Measurements from ENCODE around the gene KCNJ1. TPM values are rescaled to one million over a fixed set of nuclear protein-coding genes. Genes with fewer than 3 reads are reported as not detected.

The KCNJ1 gene
- total and polyA plus RNA-seq, 9 of the 15 experiments (the other 6 are each of a cell fraction or from before 2014, with no cell fraction given): not detected

GRCh38 chr11:128900468-128900867, 33.4 kb upstream of the KCNJ1 start:
- CTCF ChIA-PET (ENCODE audit: low intra/inter-chr PET ratio): no interaction called here
- Histone ChIP-seq H4K20me1 (replicated peaks; ENCODE audit: control insufficient read depth, insufficient read depth, low read length) (no peaks in the 10 kb centered on the region; the same call in 1 of the 2 replicates), H2AFZ (ENCODE audit: low read depth, low read length) (no peak overlapping the region), H3K36me3 (ENCODE audit: control insufficient read depth, insufficient read depth, low read length) (no peaks in the 10 kb centered on the region), H3K9me3 (replicated peaks; ENCODE audit: control insufficient read depth, insufficient read depth, low read depth, low read length) (no peaks in the 10 kb centered on the region), H3K27me3 (ENCODE audit: control insufficient read depth in 2 of 2, insufficient read depth in 2 of 2, low read length in 2 of 2) (peaks cover 11 to 36% of the 10 kb centered on the region in 2 experiments; a peak in 4 of 5 replicates), H3K9ac (ENCODE audit: insufficient read depth in 1 of 2, low read depth in 2 of 2, low read length in 2 of 2) (no peak overlapping the region), H3K4me2 (ENCODE audit: insufficient read depth, low read length) (no peak overlapping the region), H3K4me3 (no peak overlapping the region), H3K79me2 (ENCODE audit: control insufficient read depth, insufficient read depth, low read length) (no peaks in the 10 kb centered on the region), H3K4me1 (replicated peaks in 1 of 2; ENCODE audit: control insufficient read depth in 2 of 2, insufficient read depth in 2 of 2, low read length in 2 of 2) (0 out of 5 replicates have a peak, but pooled peaks cover 0 to 3% of the 10 kb centered on the region in 2 experiments), H3K27ac (ENCODE audit: extremely low read depth, low read depth, low read length) (no peak overlapping the region), H3K9me1 (ENCODE audit: control insufficient read depth, insufficient read depth, low read length) (no peaks in the 10 kb centered on the region)
- no TSS peak for BruUV-seq (replicated peaks)
- intact Hi-C loops (cut with micrococcal nuclease) (no loop called here), in situ Hi-C loops (cut with MboI) (no loop called here)
- FAIRE-seq (no peak), ATAC-seq (no peak), DNase-seq (ENCODE audit: extremely low read depth in 1 of 4, low spot score in 3 of 4) (no peak)
- WGBS (ENCODE audit: insufficient coverage, low coverage, missing lambda C conversion rate): 0% methylated on average over 4 of the region's 4 CpGs
- POLR2A ChIA-PET: no interaction called here
- TF ChIP-seq MEIS2 (IDR thresholded peaks at IDR 0.05; ENCODE audit: partially characterized antibody) (no peak), ZNF785 (CRISPR knock-in tag; IDR thresholded peaks at IDR 0.05) (no peak), FOS (IDR thresholded peaks at IDR 0.05; ENCODE audit: extremely low read depth, insufficient read length) (no peak), ZNF232 (CRISPR knock-in tag; IDR thresholded peaks at IDR 0.05) (no peak), POLR2AphosphoS2 (IDR thresholded peaks at IDR 0.05; ENCODE audit: low read length) (no peak), KAT7 (CRISPR knock-in tag; IDR thresholded peaks at IDR 0.05; ENCODE audit: borderline replicate concordance) (no peak), SMAD3 (CRISPR knock-in tag; conservative IDR thresholded peaks at IDR 0.05) (no peak), CBX3 (IDR thresholded peaks at IDR 0.05; ENCODE audit: borderline replicate concordance in 1 of 2, low read length in 2 of 2) (no peak), HSF4 (CRISPR knock-in tag; IDR thresholded peaks at IDR 0.05; ENCODE audit: borderline replicate concordance) (no peak), SNAPC5 (CRISPR knock-in tag; IDR thresholded peaks at IDR 0.05) (no peak), ELF1 (tag; IDR thresholded peaks at IDR 0.05) (no peak), ZNF77 (CRISPR knock-in tag; IDR thresholded peaks at IDR 0.05) (no peak)
